RWPE2 (cell line): ENCODE data around the gene SEC24A.

Experiments used
- ATAC-seq: fragments of 200-7000 bp; cut with Tn5 transposase; 3 replicates; pipeline ENCODE4 v1.9.1; 2021; ENCODE audit warnings: low read depth
- DNase-seq: peaks from one replicate; pipeline ENCODE4 v3.0.0-alpha.2; 2020; ENCODE audit warnings: low spot score
- H3K27ac ChIP-seq: fragments of 450-650 bp; 2 replicates; pipeline ENCODE4 v1.5.1; 2017; ENCODE audit warnings: mild to moderate bottlenecking; ENCODE audit not compliant: poor library complexity, severe bottlenecking
- H3K27me3 ChIP-seq: fragments of 250-450 bp; sonication (Bioruptor Pico); 2 replicates; pipeline ENCODE4 v1.5.1; 2021; ENCODE audit warnings: mild to moderate bottlenecking, moderate library complexity; ENCODE audit not compliant: insufficient read depth, poor library complexity, severe bottlenecking
- H3K36me3 ChIP-seq: fragments of 250-450 bp; sonication (Bioruptor Pico); 2 replicates; pipeline ENCODE4 v1.5.1; 2020; ENCODE audit warnings: low read depth, mild to moderate bottlenecking, moderate library complexity
- H3K4me1 ChIP-seq: fragments of 250-450 bp; sonication (Bioruptor Pico); 2 replicates; pipeline ENCODE4 v1.5.1; 2021; ENCODE audit warnings: mild to moderate bottlenecking, moderate library complexity; ENCODE audit not compliant: insufficient read depth, poor library complexity, severe bottlenecking
- H3K4me3 ChIP-seq: fragments of 250-450 bp; sonication (Bioruptor Pico); 2 replicates; pipeline ENCODE4 v1.5.1; 2021; ENCODE audit warnings: mild to moderate bottlenecking, moderate library complexity; ENCODE audit not compliant: severe bottlenecking
- H3K9me3 ChIP-seq: fragments of 250-450 bp; sonication (Bioruptor Pico); 2 replicates; pipeline ENCODE4 v1.5.1; 2021; ENCODE audit warnings: mild to moderate bottlenecking, moderate library complexity; ENCODE audit not compliant: severe bottlenecking
- CTCF ChIP-seq: fragments of 450-650 bp; IDR thresholded peaks from one replicate; pipeline ENCODE4 v1.5.1; 2017; ENCODE audit warnings: mild to moderate bottlenecking, moderate library complexity; ENCODE audit not compliant: poor library complexity, severe bottlenecking

SEC24A gene

GRCh38 chr5:134724872-134725271 lies 76.3 kb downstream of the SEC24A start:
- no peak for TF ChIP-seq CTCF
- Histone ChIP-seq H3K9me3 (no peaks in the 10 kb centered on the region), H3K27me3 (no peaks in the 10 kb centered on the region), H3K4me3 (no peak overlapping the region), H3K4me1 (no peaks in the 10 kb centered on the region), H3K27ac (no peak overlapping the region), H3K36me3 (peaks cover 73% of the 10 kb centered on the region)
- no peak for ATAC-seq
- DNase-seq, result no peak

DNA sequence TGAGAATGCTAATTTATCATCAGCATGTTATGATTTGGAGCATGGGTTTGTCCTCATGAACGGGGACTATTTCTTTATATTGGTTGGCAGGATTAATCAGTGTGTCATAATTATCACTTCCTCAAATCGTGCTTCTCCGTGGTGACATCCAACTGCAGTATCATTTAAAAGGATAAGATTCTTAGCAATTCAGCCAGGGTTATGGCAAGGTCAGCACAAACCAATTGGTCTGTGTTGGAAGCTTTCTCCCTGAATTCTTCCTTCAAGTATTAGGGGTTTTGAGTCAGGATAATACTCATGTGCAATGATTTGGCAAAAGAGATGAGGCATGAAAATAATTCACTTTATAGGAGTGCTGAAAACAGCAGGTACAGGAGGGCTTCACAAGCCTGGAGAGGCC lies 84.2 kb downstream of the SEC24A start:
- Histone ChIP-seq H3K36me3 (no peaks in the 10 kb centered on the region), H3K4me1 (peaks cover 4% of the 10 kb centered on the region), H3K9me3 (no peaks in the 10 kb centered on the region), H3K4me3 (no peak overlapping the region), H3K27ac (no peak overlapping the region), H3K27me3 (no peaks in the 10 kb centered on the region)
- no peak for TF ChIP-seq CTCF
- ATAC-seq, result no peak
- no peak for DNase-seq

DNA sequence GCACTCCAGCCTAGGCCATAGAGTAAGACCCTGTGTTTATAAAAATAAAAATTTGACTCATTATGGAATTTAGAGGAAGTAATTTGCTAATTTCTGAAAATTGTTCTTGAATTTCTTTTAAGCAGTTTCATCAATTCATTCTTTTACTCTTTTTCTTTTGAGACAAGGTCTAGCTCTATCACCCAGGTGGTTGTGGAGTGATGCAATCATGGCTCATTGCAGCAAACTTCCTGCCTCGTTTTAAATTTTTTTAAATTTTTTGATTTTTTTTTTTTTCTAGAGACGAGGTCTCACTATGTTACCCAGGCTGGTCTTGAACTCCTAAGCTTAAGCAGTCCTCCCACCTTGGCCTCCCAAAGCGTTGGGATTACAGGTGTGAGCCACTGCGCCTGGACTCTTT lies 86.7 kb downstream of the SEC24A start:
- no peak for ATAC-seq
- TF ChIP-seq CTCF, result no peak
- Histone ChIP-seq H3K4me3 (no peak overlapping the region), H3K4me1 (peaks cover 11% of the 10 kb centered on the region), H3K27ac (no peak overlapping the region), H3K9me3 (no peaks in the 10 kb centered on the region), H3K27me3 (no peaks in the 10 kb centered on the region), H3K36me3 (no peaks in the 10 kb centered on the region)
- DNase-seq, result no peak

GRCh38 chr5:134736173-134736812 lies 87.7 kb downstream of the SEC24A start:
- Histone ChIP-seq H3K36me3 (peaks cover 7% of the 10 kb centered on the region), H3K9me3 (no peaks in the 10 kb centered on the region), H3K27me3 (no peaks in the 10 kb centered on the region), H3K4me1 (peaks cover 11% of the 10 kb centered on the region), H3K4me3 (no peak overlapping the region), H3K27ac (no peak overlapping the region)
- ATAC-seq (no peak), DNase-seq (no peak)
- no peak for TF ChIP-seq CTCF

GRCh38 chr5:134738133-134738962 lies 89.8 kb downstream of the SEC24A start, which contains the start of gene CAMLG:
TSS of gene CAMLG (plus strand) at chr5:134738548. CDS start at chr5:134738621, 73 bp downstream.
- Histone ChIP-seq H3K27me3 (no peaks in the 10 kb centered on the region), H3K27ac (peak within 1 kb of the TSS; percentile 61), H3K4me1 (peaks cover 7% of the 10 kb centered on the region), H3K36me3 (peaks cover 20% of the 10 kb centered on the region), H3K4me3 (peak within 1 kb of the TSS; percentile 75), H3K9me3 (no peaks in the 10 kb centered on the region)
- ATAC-seq, result peak; percentile 93
- peak; percentile 99 for DNase-seq
- peak; percentile 96 for TF ChIP-seq CTCF
